ENCODE data around the gene PKHD1.

The PKHD1 gene, protein sequence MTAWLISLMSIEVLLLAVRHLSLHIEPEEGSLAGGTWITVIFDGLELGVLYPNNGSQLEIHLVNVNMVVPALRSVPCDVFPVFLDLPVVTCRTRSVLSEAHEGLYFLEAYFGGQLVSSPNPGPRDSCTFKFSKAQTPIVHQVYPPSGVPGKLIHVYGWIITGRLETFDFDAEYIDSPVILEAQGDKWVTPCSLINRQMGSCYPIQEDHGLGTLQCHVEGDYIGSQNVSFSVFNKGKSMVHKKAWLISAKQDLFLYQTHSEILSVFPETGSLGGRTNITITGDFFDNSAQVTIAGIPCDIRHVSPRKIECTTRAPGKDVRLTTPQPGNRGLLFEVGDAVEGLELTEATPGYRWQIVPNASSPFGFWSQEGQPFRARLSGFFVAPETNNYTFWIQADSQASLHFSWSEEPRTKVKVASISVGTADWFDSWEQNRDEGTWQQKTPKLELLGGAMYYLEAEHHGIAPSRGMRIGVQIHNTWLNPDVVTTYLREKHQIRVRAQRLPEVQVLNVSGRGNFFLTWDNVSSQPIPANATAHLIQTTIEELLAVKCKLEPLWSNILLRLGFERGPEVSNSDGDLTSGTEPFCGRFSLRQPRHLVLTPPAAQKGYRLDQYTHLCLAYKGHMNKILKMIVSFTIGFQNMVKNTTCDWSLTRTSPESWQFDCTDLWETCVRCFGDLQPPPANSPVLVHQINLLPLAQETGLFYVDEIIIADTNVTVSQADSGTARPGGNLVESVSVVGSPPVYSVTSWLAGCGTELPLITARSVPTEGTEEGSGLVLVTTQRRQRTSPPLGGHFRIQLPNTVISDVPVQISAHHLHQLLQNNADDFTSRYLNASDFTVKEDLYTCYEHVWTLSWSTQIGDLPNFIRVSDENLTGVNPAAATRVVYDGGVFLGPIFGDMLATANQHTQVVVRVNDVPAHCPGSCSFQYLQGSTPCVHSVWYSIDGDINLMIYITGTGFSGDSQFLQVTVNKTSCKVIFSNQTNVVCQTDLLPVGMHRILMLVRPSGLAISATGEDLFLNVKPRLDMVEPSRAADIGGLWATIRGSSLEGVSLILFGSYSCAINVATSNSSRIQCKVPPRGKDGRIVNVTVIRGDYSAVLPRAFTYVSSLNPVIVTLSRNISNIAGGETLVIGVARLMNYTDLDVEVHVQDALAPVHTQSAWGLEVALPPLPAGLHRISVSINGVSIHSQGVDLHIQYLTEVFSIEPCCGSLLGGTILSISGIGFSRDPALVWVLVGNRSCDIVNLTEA (N-terminal part only)

DNA sequence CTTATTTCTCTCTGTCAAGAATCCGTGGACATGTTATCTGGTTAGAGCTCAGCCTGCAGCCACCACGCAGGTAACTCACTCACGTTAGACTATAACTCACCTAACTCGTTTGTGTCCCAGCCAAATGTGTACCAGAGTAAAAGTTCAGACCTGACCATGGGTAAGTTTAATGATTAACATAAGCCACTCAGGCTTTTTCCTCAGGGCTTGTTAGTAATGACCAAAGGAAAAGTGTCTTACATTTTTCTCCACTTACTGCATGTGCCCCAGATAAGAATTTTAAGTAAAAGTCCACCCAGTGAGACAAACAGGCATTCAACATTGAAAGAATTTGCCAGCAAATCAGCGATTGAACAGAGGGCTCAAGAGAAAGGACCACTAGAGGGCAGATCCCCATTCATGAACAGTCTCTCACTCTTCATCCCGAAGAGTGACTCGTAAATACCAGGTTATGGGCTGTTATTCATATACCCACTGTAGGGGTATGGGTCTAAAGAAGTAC, at the start of gene PKHD1:
PKHD1 (minus strand) TSS at position 116 of the 502 bp plus-strand sequence. CDS start 2,680 bp downstream, outside the sequence.
- DNase-seq (ENCODE audit: low spot score), result peak; percentile 54

DNA sequence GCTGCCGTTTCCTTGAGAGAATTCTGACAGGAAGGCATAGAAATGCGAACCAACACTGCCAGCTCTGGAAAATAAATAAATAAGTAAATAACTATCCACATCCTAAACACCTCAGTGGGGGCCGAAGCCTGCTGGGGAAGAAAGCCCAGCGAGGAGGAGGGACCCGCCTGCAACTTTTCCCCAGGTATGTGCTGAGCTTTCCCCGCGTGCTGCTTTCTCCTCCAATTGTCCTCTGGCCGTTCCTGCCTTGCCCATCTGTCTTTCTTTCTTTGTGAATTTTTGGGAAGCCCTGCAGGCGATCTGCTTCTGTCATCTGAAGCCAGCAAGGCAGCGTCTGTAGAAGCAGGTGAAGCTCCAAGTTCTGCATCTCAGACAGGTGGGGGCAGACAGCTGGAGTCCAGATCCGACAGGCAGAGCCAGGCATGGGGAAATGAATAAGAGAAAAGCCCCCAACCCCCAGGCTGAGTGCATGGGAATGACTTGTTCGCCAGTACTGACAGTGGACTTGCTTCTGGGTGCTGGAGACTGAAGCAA, 49.6 kb upstream of the PKHD1 start:
- DNase-seq (ENCODE audit: low spot score), result no peak

DNA sequence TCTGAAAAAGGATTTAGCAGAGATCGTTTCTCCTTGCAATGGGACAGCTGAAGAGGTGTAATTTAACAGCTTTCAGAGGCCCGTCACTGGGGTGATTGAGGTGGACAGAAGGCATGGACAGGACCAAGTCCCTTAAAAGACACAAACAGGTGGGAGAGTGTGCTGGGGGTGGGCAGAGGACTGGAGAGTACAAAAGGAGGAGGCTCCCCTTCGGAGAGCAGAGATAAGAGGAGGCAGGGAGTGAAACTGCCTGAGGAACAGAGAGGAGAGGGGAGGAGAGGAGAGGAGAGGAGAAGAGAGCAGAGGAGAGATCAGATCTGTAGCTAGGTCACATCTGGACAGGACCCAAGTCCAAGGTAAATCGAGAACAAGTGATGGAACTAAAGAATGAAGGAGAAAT, 48.6 kb upstream of the PKHD1 start:
- no peak for DNase-seq (ENCODE audit: low spot score)

DNA sequence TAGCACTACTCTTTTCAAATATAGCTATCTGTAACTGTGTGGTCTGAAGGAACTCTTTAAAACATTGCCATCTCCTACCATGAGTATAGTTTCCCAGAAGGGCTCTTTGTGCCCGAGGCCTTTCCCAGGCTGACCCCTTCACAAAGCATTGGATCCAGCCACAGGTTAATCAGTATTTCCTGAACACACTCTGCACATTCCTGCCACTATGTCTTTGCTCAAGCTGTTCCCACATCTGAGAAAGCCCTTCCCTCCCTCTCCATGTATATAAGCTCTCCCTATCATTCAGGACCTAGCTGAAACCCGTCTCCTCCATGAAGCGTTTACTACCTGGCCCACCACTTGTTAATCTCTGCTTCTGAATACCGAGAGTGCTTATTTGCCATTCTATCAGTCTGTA, 47.8 kb upstream of the PKHD1 start:
- no peak for DNase-seq (ENCODE audit: low spot score)

DNA sequence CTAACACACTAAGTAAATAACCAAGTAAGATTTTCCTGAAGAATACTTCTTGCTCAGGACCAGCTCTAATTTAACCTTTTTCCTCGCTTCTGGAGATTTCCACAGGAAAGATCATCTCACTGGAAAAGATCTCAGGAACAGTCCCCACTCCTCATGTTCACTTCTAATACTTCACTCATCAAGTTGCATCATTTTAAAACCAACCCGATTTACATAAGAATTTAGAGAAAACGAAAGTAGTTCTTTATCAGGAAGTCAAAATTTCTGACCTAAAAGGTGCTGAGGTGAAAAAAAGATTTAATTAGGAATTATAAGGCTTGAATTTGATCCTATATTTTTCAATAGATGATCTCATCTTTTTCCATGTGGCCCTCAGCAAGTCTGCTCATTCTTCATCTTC, 46.6 kb upstream of the PKHD1 start:
- no peak for DNase-seq (ENCODE audit: low spot score)

DNA sequence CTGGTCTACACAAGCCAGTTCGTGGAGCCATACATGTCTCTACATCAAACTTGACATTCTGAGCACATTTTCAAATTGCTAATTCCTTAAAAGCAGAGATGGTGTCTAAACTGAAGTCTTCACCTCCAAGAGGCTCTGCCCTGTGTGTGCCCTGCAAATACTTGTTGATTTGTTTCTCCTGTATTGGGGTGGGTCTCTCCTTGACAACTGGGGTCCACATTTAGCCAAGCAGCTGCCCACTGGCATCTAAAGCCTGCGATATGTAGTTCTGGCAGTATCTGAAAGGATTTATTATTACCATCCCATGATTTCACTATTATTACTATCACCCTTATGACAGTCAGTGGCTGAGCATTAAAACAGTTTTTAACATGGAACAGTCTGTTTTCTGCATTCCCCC, 45.9 kb upstream of the PKHD1 start:
- no peak for DNase-seq (ENCODE audit: low spot score)

DNA sequence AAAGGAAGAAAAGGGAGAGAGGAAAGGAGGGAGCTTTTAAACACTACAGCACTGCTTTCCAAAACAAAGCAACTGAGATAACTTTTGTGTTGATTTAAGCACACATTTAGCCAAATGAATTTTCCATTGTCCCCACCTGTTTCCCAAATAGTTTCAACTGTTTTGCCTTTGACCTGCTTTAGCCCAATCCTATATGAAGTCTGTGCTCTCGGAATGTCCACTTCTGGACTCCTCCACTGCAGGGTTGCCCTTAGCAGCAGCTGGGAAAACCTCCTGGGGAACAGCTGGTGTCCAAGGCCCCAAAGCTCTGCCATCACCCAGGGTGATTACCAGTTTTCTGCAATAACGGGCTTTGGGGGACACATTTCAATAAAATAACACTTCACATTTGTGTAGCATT, 44.9 kb upstream of the PKHD1 start:
- no peak for DNase-seq (ENCODE audit: low spot score)

DNA sequence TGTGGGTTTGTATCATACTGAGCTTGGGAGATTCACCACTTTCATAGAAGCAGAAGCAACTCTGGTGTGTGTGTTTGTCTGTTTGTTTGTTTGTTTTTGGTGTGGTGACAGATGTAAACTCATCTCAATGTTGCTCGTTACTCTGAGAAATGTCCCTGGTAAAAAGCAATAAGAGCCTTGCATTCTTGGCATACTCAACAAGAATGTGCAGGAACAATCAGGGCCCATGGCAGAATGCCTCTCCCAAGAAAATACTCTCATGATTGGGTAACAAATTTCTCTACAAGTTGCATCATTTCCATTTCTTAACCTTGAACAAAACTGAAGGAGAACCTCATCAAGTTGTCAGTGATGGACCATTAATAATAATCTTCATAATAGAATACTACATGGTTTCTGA, 43.0 kb upstream of the PKHD1 start:
- no peak for DNase-seq (ENCODE audit: low spot score)

DNA sequence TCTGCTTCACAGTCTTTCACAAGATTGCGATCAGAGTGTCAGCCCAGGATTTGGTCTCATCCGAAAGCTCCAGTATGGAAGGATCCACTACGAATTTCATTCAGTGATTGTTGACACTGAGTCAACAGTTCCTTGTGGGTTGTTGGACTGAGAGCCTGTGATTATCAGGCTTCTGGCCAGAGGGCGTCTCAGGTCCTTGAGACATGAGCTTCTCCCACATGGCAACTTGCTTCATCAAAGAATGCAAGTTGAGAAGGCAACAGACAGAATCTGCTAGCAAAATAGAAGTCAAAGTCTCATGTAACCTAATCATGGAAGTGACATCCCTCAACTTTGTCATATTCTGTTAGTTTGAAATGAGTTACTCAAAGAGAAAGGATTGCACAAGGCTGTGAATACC, 40.5 kb upstream of the PKHD1 start:
- DNase-seq (ENCODE audit: low spot score), result no peak

DNA sequence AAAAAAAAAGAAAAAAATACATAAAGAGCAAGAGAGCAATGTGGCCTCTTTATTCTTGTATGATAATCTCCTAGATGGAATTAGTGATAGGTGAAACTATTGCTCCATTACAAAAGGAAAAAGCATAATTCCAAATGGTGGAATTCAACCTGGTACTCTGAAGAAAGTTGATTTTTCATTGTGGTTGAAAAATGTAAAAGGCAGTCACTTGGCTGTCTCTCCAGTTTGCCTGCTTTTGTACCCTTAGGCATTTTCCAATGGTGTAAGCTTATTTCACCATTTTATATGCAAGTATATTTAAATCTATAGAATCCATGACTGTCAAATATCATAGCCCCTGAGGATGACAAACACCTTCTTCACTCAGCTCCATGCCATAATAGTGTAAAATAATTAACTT, 38.8 kb upstream of the PKHD1 start:
- DNase-seq (ENCODE audit: low spot score), result no peak

DNA sequence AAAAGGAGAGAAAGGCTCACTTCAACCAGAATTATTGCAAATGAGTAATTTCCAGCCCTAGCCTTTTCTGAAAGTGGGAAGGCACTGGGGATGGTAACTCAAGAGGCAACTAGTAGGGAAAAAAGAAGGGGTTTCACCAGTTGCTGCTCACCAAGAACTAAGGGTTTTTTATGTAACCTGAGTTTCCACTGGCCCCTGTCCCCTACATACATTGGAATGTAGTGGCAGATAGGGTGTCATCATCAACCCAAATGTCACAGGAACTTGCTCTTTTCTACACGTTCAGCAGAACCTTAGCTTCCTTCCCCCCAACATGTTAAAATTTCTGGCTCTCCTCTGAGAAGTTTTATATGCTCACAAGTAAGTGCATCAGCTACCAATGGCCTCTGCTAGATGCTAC, 38.2 kb upstream of the PKHD1 start:
- no peak for DNase-seq (ENCODE audit: low spot score)

DNA sequence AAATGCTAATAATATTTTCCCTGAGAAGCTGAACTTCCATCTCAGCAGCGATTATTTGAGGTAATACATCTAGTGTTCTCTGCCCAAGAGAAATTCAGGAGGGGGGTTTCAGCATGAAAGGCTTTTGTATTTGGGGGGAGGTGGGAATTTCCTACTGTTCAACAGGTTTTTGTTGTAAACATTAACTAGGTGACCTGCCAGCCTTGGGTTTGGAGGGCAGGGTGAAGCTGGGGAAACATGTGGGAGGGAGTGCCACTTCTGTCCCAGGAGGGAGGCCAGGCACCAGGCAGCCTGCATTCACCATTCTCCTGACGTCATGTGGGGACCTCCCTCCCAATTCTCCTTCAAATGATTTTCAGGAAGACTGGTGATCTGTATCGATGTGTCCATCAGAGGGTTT, 37.7 kb upstream of the PKHD1 start:
- no peak for DNase-seq (ENCODE audit: low spot score)

DNA sequence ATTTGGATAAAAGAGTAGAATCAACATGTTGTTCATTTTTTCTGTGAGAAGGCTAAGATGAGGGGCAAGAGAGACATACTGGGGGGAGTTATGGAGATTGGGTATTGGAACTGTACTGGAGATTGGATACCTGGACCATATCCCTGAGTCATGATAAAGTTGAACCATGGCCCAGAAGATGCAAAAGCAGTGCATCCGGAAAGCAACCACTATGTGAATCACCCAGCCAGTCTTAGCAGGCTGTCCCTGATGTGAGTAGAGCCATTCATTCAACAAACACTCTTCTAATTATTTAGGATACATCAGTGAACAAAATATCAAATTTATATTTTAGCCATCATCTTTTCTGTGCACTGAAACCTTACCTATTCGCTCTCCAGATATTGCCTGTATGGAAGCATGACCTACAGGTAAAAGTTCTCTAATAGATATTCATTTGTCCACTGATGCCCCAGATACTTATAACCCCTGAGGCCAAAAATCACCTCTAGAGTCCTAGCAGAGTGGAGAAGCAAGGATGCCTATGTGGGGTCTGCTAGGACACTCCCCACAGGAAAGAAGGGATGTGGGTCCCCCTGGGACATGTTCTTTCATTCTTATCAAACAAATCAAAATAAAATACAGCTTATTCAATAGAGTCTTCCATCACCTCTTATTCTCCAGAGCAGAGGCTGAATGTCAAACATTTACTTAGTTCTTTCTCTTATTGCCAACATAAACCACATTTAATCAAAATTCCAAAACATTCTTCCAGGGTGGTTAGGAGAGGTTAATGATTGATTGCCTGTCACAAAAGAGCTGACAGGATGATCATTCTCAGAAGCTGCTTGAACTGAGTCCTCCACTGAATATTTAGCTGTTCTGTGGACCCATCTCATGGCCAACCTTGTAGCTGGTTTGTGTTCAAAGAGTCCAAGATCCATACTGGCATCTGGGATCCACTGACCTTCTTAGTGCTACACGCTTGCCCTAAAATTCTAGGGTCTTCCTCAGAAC, 37.0 kb upstream of the PKHD1 start:
- DNase-seq (ENCODE audit: low spot score), result no peak

DNA sequence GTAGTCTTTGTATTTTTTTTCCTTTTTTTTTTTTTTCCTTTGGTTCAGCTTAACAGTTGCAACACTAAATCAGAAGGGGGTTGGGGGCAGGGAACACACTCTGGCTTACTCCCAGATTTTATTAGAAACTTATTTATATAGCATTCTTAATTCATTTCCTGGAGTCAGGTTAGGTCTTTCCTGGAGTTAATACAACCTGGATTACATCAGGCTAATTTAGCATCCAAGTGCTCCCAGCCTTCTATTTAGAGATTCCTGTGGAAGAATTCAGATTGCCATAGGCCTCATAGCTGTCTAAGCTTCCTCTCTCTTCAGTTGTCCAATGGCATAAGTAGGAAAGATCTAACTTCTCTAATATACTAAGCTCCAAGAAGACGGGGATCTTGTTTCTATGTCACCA, 35.8 kb upstream of the PKHD1 start:
- DNase-seq (ENCODE audit: low spot score), result no peak

DNA sequence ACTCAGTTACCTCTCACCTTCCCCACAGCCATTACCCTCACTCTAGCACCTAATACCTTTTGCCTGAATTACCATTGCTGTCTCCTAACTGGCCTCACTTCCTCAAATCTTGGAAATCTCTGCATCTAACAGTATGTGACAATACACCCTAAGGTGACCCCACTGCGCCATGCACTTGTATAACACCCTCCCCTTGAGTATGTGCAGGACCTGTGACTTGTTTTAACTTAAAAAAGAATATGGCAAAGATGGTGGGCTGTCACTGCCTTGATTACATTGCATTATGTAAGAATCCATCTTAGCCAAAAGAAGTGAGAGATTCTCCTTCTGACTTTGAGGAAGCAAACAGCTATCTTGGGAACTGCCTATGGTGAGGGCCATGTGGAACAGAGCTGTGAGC, 29.9 kb upstream of the PKHD1 start:
- DNase-seq (ENCODE audit: low spot score), result no peak

DNA sequence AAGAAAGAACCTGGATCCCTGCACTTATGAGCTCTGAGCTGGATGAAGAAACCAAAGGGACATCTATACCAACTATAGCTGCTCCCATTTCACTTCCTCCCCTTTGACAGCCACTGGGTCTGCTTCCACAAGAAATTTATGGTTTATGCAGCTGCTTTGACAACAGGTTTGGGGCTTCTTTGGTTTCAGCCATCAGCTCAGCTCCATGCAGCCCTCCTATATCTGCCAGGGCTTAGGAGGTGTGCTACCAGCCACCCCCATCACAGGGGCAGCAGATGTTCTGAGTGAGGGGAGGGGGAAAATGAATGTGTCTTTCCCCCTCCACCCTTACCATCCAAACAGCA, 29.2 kb upstream of the PKHD1 start:
- DNase-seq (ENCODE audit: low spot score), result no peak

DNA sequence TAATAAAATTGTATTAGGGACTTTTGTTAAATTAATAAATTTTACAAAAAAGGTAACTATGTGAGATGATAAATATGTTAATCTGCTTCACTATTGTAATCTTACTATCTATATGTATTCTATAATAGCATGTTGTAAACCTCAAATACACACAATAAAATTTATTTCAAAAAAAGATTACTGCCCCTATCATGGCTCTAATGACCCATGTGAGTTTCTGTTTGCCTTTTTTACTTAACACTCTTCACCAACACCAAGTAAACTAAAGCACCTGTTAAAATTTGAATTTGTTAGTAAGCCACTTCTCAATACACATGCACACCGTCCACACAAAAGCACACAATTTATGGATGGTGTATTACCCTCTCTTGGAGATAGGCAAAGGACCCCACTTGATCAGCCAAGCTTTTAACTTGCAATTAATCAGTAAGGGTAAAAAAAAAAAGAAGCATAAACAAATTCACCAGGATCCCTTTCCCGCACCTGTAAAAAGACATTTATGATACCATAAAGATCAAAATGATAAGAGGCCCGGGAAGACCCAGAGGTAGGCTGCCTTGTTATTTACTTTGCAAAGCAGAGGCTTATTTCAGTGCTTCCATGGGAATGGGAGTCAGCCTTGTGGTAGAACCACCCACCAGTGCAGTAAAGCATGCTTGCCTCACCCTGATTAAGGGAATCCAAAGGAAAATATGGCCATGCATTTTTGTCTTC, 28.6 kb upstream of the PKHD1 start:
- DNase-seq (ENCODE audit: low spot score), result peak; percentile 41

DNA sequence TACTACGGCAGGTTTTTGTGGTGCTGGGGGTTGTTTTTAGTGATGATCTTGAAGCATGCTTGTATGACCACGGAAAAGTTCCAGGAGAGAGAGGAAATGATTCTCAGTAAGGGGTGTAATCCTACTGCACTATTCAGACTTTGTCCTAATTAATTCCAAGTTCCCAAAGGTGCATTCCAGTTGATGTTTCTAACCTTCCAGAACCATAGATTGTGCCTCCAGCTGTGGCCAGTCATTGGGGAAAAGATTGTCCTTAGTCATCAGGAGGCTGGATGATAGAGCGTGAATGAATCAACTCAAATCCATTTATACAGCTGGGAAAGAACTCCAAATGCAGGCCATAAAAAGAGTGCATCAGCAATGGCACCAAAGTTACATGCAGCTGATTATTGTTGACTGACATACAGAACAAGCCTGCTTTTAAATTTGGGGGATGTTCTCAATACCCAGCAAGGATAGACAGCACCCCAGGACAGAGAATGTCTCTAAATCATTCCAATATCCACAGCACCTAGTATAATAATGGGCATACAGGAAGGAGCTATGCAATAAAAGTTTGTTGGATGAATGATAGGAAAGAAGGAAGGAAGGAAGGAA, 27.8 kb upstream of the PKHD1 start:
- no peak for DNase-seq (ENCODE audit: low spot score)

DNA sequence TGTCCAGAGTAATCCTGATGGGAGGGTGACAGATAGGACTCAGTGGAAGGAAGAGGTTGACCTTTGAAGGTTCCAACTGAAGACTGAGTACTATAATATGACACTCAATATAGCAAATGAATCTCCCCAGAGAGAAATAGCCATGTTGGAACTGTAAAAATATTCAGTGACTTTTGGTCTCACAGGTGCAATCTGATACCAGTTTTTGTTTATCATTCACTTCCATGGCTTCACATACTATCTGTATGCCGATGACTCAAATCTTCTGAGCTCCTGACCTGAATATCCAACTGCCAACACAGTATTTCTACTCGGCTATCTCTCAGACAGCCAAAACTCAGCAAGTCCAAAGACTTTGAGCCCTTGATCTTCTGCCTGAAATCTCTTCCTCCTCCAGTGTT, 21.8 kb upstream of the PKHD1 start:
- no peak for DNase-seq (ENCODE audit: low spot score)

DNA sequence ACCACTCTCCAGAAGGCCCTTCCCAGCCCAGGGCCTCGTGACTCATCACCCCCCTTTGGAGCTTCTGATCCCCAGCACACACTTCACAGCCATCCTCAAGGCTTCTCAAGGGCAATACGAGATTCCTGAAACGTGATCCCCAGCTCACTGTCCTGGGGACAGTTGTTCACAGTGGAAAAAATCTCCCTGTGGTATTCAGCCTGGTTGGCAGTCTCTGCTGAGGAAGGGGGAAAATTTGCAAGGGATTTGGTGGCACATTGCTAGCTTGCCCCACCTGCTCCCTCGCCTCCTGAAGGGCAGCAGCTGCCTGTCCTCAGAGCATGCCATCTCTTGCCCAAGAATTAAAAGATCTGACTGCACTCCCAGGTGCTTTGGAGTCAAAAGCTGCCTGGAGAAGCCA, 20.7 kb upstream of the PKHD1 start:
- no peak for DNase-seq (ENCODE audit: low spot score)
